T-helper 9 cell (primary cell): Measurements from ENCODE around the gene MAP3K9.
"Not testable (repeated sequence)": the region's sequence is repeated elsewhere in the genome, so short reads cannot be mapped to it uniquely, and the experiment has no call there.

ENCODE experiments used
- DNase-seq: peaks from one replicate; pipeline ENCODE4 v3.0.0-alpha.2; 2020

MAP3K9 gene

GRCh38 chr14:70718383-70719118 lies 90.8 kb downstream of the MAP3K9 start:
- no peak for DNase-seq

DNA sequence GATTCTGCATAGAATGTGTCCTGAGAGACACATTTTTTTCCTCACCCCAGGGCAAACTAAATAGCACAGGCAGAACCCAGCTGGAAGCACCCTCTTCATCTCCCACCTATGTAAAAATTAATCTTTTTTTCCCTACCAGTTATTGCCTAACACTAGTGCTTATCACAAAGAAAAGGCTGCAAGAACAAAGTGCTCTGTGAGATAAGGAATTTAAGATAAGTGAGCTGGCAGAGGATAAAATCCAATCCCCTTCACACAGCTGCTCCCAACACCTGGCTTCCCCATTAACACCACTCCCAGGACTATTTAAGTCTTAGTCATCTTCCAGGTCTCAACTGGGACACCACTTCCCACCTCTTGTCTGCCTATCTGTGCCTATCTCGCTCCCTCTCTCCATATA lies 92.4 kb downstream of the MAP3K9 start:
- no peak for DNase-seq

DNA sequence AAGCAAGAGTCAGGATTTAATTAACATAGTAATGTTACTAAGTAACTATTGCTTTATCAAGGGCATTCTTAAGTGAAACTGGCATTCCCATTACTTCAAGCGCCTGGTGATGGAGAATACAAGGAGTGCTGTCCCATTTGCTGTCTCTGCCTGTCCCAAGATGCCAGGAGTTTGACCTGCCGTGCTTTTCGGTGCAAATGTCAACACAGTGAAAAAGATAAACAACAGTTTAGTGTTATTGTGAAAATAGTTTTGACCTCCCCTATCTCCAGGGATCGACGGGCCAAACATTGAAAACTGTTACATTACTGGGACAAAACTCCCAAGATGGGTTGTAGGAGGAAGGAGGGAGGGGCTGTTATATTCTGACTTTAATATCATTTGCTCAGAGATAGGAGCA lies 92.8 kb downstream of the MAP3K9 start:
- DNase-seq = no peak

DNA sequence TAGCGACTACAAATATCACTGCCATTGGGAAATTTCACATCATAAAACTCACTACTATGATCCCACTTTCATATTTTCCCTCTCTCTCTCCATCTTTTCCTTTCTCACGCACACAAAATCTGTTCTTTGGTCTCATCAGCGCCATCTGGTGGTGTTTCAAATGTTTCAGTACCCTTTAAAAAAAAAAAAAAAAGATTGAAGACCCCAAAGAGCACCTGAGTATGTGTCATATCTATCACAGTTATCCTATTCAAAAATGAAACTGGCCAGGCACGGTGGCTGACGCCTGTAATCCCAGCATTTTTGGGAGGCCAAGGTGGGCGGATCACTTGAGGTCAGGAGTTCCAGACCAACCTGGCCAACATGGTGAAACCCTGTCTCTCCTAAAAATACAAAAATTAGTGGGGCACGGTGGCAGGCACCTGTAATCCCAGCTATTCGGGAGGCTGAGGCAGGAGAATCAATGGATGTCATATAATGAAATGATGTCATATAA lies 95.2 kb downstream of the MAP3K9 start:
- peak; percentile 44 for DNase-seq

DNA sequence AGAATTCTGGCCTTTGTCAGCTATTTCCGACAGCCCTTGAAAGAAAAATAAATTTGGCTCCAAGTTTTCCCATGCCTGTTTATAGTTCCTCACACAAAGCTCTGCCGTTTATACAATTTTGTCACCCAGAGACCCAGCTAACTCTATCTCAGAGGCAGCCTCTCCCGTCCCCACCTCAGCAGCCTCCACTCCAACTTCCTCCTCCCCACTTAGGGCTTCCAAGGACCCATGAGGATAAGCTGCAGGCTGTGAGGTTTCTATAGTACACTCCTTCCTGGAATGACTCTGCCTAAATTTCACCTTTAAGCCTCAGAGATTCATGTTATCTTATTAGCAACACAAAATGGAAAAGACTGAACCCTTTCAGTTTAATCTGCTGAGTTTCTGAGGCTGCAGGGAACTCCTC lies 95.8 kb downstream of the MAP3K9 start:
- no peak for DNase-seq

- no peak for DNase-seq
Observed at GRCh38 chr14:70713096-70713495, 96.2 kb downstream of the MAP3K9 start.

DNA sequence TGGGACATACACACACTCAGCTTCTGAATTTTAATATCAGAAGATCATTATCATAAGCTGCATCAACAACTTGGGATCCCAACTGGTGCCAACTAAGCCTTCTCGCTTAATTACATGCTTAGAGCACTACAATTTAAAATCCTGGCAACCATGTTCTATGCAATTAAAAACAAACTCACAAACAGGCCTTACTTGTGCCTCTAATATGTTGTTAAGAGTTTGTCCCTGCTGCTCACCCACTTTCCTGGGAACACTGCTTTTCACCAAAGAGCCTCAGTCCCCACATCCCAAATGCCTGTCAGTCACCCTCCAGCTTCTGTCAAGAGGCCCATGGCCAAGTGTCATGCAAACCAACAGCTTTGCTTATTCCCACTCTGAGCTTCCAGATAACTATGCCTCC lies 97.9 kb downstream of the MAP3K9 start:
- DNase-seq = no peak

- DNase-seq = no peak
Observed at GRCh38 chr14:70709726-70710382, 99.5 kb downstream of the MAP3K9 start.

DNA sequence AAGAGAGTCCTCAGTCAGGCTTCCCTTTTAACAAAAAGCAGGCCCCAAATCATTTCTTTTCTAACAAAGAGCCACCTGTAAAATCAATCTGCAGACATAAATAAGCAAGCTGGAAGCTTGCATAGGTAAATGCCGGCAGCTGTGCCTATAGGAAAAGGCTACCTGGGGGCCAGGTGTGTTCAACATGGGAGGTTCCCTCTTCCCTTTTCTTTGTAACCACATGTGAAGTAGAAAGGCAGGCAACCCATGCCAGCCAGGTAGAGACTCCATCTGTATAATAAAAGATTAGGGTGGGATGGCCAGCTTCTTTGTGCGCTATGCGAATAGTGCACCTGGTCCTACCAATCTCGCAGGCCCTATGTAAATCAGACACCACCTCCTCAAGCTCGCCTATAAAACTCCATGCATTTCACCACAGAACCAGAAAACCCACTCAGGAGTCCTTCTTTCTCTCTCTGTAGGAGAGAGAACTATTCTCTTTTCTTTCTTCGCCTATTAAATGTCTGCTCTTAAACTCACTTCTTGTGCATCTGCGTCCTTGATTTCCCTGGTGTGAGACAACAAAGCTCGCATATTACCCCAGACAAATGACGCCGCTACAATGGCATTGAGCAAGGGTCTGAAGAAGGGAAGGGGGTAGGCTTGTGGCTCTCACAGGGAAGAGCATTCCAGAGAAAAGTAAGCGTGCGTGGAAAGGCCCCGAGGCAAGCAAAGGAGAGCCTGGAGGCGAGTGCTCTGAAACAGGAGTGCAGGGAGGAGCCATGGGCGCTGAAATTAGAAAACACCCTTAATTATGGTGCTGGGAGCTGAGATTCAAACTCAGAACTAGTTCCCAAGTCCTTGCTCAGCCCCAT lies 100.4 kb downstream of the MAP3K9 start:
- no peak for DNase-seq

GRCh38 chr14:70707138-70708038 lies 101.9 kb downstream of the MAP3K9 start:
- DNase-seq = no peak

DNA sequence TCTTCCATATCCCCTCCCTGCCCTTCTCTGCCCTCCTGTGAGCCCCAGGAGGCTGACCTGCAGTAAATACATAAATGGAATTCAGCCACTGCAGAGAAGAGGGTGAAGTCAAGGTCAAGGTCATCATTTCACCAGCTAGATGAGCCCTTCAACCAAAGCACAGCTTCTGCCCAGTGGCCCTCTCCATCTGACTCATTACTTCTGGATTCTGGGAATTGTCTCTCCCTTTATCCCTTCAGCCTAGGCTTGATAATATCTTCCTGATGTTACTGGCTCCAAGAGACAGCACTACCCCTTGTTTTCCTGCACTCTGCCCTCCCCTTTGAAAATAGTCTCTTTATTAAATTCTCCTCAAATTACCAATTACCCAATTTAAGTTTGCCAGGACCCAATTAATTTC lies 103.1 kb downstream of the MAP3K9 start:
- no peak for DNase-seq

- DNase-seq = no peak
Observed at GRCh38 chr14:70704960-70705359, 104.4 kb downstream of the MAP3K9 start.

- DNase-seq = not testable (repeated sequence)
Observed at GRCh38 chr14:70703621-70704168, 105.6 kb downstream of the MAP3K9 start.

GRCh38 chr14:70702161-70702560 lies 107.2 kb downstream of the MAP3K9 start:
- DNase-seq = no peak

GRCh38 chr14:70701610-70702009 lies 107.7 kb downstream of the MAP3K9 start:
- no peak for DNase-seq

DNA sequence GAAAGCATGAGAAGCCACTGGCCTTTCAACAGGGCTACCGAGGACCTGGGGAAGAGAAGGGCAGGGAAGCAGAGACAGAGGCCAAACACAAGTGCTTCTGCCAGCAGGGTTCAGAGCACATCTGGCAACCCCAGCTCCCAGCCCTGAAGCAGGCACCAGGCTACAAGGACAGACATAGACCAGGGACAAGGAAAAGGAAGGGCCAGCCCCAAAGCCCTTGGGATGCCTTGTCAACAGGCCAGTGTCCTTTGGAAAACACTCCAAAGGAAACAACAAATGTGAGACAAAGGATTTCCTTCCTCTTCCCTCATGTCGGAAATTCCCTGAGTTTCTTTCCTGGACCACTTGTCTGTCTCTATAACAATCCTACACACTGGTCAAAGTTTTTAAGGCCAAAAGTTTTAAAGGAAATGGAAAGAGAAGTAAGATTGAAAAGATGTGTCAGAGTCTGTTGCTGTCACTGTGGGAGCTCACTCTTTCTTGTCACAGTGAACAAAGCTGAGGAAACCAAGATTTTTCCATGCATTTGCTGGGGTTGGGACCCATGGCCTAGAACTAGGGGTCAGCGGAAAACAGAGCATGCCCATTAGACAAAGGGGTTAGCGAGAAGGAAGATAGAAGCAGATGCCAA lies 108.2 kb downstream of the MAP3K9 start:
- no peak for DNase-seq

DNA sequence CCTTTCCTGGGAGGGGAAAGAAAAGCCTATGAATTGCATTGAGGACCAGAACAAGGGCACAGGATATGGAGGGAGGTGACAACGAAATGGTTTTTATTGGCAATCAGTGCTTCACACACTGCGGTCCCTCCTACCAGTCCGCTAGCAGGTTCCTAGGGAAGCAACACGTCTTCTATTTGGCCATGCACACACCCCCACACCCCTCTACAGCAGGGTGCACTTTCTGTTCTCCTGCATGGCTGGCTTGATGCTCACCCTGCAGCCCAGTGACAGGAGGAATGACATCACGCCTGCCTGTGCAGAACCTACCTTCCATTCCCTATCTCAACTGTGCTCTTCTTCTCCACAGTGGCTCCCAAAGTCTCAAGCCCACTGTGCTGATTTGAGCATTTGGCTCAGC lies 109.7 kb downstream of the MAP3K9 start:
- no peak for DNase-seq

DNA sequence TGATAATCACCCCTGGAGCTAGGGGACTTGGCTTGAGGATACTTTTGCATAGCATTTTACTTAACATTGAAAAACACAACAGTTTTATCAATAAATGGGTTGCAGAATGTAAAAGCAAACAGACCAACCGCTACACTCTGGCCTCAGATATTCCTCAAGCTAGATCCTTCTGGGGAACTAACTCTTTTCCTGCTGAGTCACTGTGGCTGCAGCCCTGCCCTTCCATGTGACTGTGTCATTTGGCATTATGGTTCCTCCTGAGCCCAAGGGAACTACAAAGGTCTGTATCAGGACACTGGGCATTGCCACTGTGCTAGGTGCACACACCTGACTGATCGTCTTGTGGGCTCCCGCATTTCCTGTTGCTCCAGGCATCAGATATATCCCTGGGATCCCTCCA lies 111.0 kb downstream of the MAP3K9 start:
- no peak for DNase-seq

DNA sequence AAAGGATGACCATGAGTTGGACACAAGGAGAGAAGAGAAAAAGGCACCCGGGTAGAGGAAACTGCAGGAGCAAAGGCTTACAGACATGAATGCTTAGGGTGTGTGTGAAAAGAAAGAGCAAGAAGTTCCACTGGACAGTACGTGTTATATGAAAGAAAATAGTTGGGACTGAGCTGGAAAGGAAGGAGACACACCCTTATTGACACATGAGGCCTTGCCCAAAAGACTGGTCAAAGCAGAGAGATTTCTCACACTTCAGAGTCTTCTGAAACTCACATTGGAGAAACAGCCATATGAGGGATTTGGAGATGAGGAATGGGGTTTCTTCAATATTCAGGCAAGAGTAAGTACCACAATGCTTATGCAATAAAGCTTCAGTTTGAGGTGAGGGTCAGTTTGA lies 111.6 kb downstream of the MAP3K9 start:
- DNase-seq = no peak

GRCh38 chr14:70696026-70696425 lies 113.3 kb downstream of the MAP3K9 start:
- no peak for DNase-seq

DNA sequence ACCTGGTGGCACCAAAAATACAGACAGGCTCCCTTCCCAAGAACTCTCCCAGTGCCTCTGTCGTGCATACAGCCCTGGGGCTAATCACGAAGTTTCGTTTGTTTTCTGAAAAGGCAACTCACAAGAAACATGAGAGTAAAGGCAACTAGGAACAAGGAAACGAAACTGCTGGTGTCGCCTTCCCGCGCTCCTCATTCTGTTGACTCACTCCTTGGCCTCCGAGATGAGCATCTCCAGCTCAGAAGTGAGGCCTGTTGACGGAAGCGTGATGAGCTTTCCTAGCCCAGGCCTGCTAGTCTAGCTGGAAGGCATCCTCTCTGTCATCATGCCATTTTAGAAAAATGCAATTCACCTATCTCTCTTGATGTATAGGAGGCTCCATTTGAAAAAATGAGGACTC lies 117.1 kb downstream of the MAP3K9 start:
- no peak for DNase-seq
